K562 (cell line): ENCODE results near the gene EEF2. TPM values are rescaled to one million over a fixed set of nuclear protein-coding genes. Genes with fewer than 3 reads are reported as not detected.

Source experiments
- ATAC-seq: fragments of 200-7000 bp; cut with Tn5 transposase; 3 replicates; pipeline ENCODE4 v1.9.1; 2020; ENCODE audit warnings: moderate library complexity
- BruUV-seq: library from RNA; stranded (reverse); fragments of 400-500 nt; replicated peaks from 2 replicates; lab custom pipeline; 2021; lab: Mats Ljungman, UMichigan
- CTCF ChIA-PET: fragments of 300-600 bp; formaldehyde crosslinking; extraction: SDS; loops from one replicate; lab custom pipeline; 2021; ENCODE audit warnings: low intra/inter-chr PET ratio; lab: Yijun Ruan, JAX
- POLR2A ChIA-PET: fragments of 300-600, 350-650 bp; sonication (Branson Sonifier 250); formaldehyde crosslinking; extraction: SDS; loops from one replicate; lab custom pipeline; 2021; ENCODE audit warnings: antibody characterized with exemption, inconsistent platforms; lab: Yijun Ruan, JAX
- DNase-seq, 4 experiments: peaks; one replicate each; pipeline versions ENCODE4 v3.0.0 to v3.0.0-alpha.2; 2011 to 2018; ENCODE audit warnings: low spot score in 3 of 4, mixed read lengths in 3 of 4; ENCODE audit errors: extremely low read depth in 1 of 4
- FAIRE-seq: peaks from 2 replicates; lab custom pipeline; 2011; peaks lifted over from hg19 to GRCh38; lab: Jason Lieb, UNC
- H2AFZ ChIP-seq: 2 replicates; pipeline ENCODE4 v1.6.0; 2011; ENCODE audit warnings: low read depth, low read length, control low read depth, inconsistent platforms
- H3K27ac ChIP-seq: fragments of 200-600 bp; 3 replicates; pipeline ENCODE4 v1.8.0; 2011; ENCODE audit warnings: low read depth, mild to moderate bottlenecking, control low read depth, inconsistent platforms, low read length, moderate library complexity, mixed read lengths; ENCODE audit errors: extremely low read depth
- H3K27me3 ChIP-seq, 2 experiments: fragments of 300-600 bp in 1 of 2; 2 replicates in 1 of 2; 3 replicates in 1 of 2; pipeline versions ENCODE4 v1.6.0 to v1.8.0; 2011; ENCODE audit warnings: inconsistent platforms in 2 of 2, low read length in 2 of 2, mild to moderate bottlenecking in 1 of 2, mixed read lengths in 1 of 2, moderate library complexity in 1 of 2; ENCODE audit not compliant: control insufficient read depth in 2 of 2, insufficient read depth in 2 of 2
- H3K36me3 ChIP-seq: fragments of 300-600 bp; 3 replicates; pipeline ENCODE4 v1.8.0; 2011; ENCODE audit warnings: mild to moderate bottlenecking, low read length, inconsistent platforms; ENCODE audit not compliant: control insufficient read depth, insufficient read depth
- H3K4me1 ChIP-seq, 2 experiments: fragments of 200-600 bp in 1 of 2; replicated peaks in 1 of 2; 2 replicates in 1 of 2; 3 replicates in 1 of 2; pipeline versions ENCODE4 v1.5.1 to v1.8.0; 2011; ENCODE audit warnings: inconsistent platforms in 2 of 2, low read length in 2 of 2, mild to moderate bottlenecking in 1 of 2, mixed read lengths in 1 of 2, moderate library complexity in 1 of 2; ENCODE audit not compliant: control insufficient read depth in 2 of 2, insufficient read depth in 2 of 2
- H3K4me2 ChIP-seq: 2 replicates; pipeline ENCODE4 v1.6.1; 2011; ENCODE audit warnings: low read length, control low read depth, inconsistent platforms, mixed read lengths; ENCODE audit not compliant: insufficient read depth
- H3K4me3 ChIP-seq: fragments of 200-600 bp; sonication (generic), shearing (Covaris generic); 2 replicates; pipeline ENCODE4 v1.5.1; 2016; ENCODE audit warnings: control low read depth, inconsistent platforms
- H3K79me2 ChIP-seq: fragments of 200-600 bp; 3 replicates; pipeline ENCODE4 v1.8.0; 2011; ENCODE audit warnings: low read length, inconsistent platforms; ENCODE audit not compliant: control insufficient read depth, insufficient read depth
- H3K9ac ChIP-seq, 2 experiments: 2 replicates each; pipeline versions ENCODE4 v1.6.0 to v1.6.1; 2011; ENCODE audit warnings: low read depth in 2 of 2, low read length in 2 of 2, control low read depth in 1 of 2, inconsistent platforms in 1 of 2, mild to moderate bottlenecking in 1 of 2, mixed read lengths in 1 of 2; ENCODE audit not compliant: insufficient read depth in 1 of 2
- H3K9me1 ChIP-seq: one replicate; pipeline ENCODE4 v1.6.0; 2011; ENCODE audit warnings: inconsistent platforms, mild to moderate bottlenecking, low read length, moderate library complexity; ENCODE audit not compliant: control insufficient read depth, insufficient read depth
- H3K9me3 ChIP-seq: replicated peaks from 2 replicates; pipeline ENCODE4 v1.5.1; 2011; ENCODE audit warnings: low read depth, low read length, inconsistent platforms; ENCODE audit not compliant: control insufficient read depth, insufficient read depth
- H4K20me1 ChIP-seq: replicated peaks from 2 replicates; pipeline ENCODE4 v1.6.1; 2011; ENCODE audit warnings: low read length, inconsistent platforms, mixed read lengths; ENCODE audit not compliant: control insufficient read depth, insufficient read depth
- BHLHE40 ChIP-seq: IDR thresholded peaks from 2 replicates; pipeline ENCODE4 v1.6.1; 2011; ENCODE audit warnings: low read length, improper control_type of control experiment
- CCAR2 ChIP-seq: fragments of 200-400 bp; formaldehyde crosslinking; IDR thresholded peaks from 2 replicates; pipeline ENCODE4 v1.6.1; 2017; ENCODE audit warnings: mild to moderate bottlenecking, low read depth, low read length
- DACH1 ChIP-seq: fragments of 450-650 bp; IDR thresholded peaks from 2 replicates; pipeline ENCODE4 v1.6.1; 2018; ENCODE audit not compliant: partially characterized antibody
- E2F3 ChIP-seq: fragments of 250-450 bp; sonication (Bioruptor Pico); IDR thresholded peaks from 2 replicates; pipeline ENCODE4 v1.4.0; 2020; ENCODE audit warnings: mild to moderate bottlenecking
- HDAC8 ChIP-seq: fragments of 450-650 bp; IDR thresholded peaks from 2 replicates; pipeline ENCODE4 v1.6.1; 2016; ENCODE audit warnings: mild to moderate bottlenecking, missing genetic modification characterization, moderate library complexity, missing compliant biosample characterization
- HNRNPUL1 ChIP-seq: fragments of 200-400 bp; formaldehyde crosslinking; IDR thresholded peaks from 2 replicates; pipeline ENCODE4 v1.6.1; 2017; ENCODE audit warnings: low read length
- ILF3 ChIP-seq: fragments of 450-650 bp; IDR thresholded peaks from 2 replicates; pipeline ENCODE4 v1.6.1; 2018; ENCODE audit warnings: antibody characterized with exemption, mild to moderate bottlenecking, moderate library complexity, borderline replicate concordance
- MTF1 ChIP-seq: fragments of 250-450 bp; sonication (Bioruptor Pico); IDR thresholded peaks from 2 replicates; pipeline ENCODE4 v1.9.0; 2021; ENCODE audit warnings: moderate library complexity, mild to moderate bottlenecking, inconsistent platforms, borderline replicate concordance
- TAF15 ChIP-seq: fragments of 200-400 bp; formaldehyde crosslinking; IDR thresholded peaks from 2 replicates; pipeline ENCODE4 v1.6.1; 2017; ENCODE audit warnings: mild to moderate bottlenecking, low read depth, low read length, moderate library complexity
- TSC22D4 ChIP-seq: fragments of 450-650 bp; IDR thresholded peaks from 2 replicates; pipeline ENCODE4 v1.6.1; 2016; ENCODE audit warnings: missing genetic modification characterization, missing biosample characterization, control low read depth
- ZNF197 ChIP-seq: fragments of 200-800 bp; sonication (Bioruptor generic); IDR thresholded peaks from 2 replicates; pipeline ENCODE4 v1.6.1; 2016; ENCODE audit warnings: low read depth, missing genetic modification characterization, missing compliant biosample characterization
- ZNF224 ChIP-seq: sonication (generic); formaldehyde crosslinking; IDR thresholded peaks from 2 replicates; pipeline ENCODE4 v1.8.0; 2022; ENCODE audit warnings: mild to moderate bottlenecking, missing genetic modification reagents
- ZNF384 ChIP-seq: IDR thresholded peaks from 2 replicates; pipeline ENCODE4 v1.6.1; 2012; ENCODE audit warnings: low read depth, low read length, improper control_type of control experiment
- WGBS: fragments of 100-300 bp; shearing (Covaris generic); methylation state at CpG from one replicate; pipeline ENCODE4 v1.1.6; 2016; ENCODE audit warnings: low coverage, mixed read lengths; ENCODE audit not compliant: insufficient coverage; ENCODE audit errors: missing lambda C conversion rate; 5-methylcytosine and 5-hydroxymethylcytosine counted together
- in situ Hi-C: fragments of 300-500 bp; cut with MboI; formaldehyde crosslinking; loops from 4 replicates; pipeline ENCODE4 v1.15.0; 2018; ENCODE audit warnings: inconsistent platforms, mixed read lengths
- intact Hi-C: fragments of 100-400 bp; cut with micrococcal nuclease; formaldehyde crosslinking; loops from 2 replicates; pipeline ENCODE4 v1.14.2; 2022
- polyA plus RNA-seq, 8 experiments: library from polyadenylated mRNA; depleted of rRNA in 4 of 8; stranded (reverse) in 5 of 8; unstranded in 3 of 8; fragments of >200 nt; fragmentation: Nextera tagmentation in 2 of 8; fragmentation: Illumina TruSeq in 1 of 8; extraction: Ambion mirVana in 2 of 8; extraction: Trizol in 1 of 8; gene quantifications; 2 replicates each; pipeline versions ENCODE4 v1.2.1 to v1.2.3, GENCODE V29; 2011 to 2014; ENCODE audit warnings: inconsistent platforms in 1 of 8, missing spikeins in 1 of 8
- total RNA-seq, 7 experiments: library from RNA; depleted of rRNA in 6 of 7; stranded (reverse); fragments of >200 nt in 6 of 7; fragmentation: Illumina TruSeq in 2 of 7; extraction: Trizol in 2 of 7; gene quantifications; 2 replicates each; pipeline versions ENCODE4 v1.2.1 to v1.2.3, GENCODE V29; 2011 to 2021; ENCODE audit warnings: low replicate concordance in 1 of 7

EEF2 gene
- total and polyA plus RNA-seq, 9 of the 15 experiments (the other 6 are each of a cell fraction or from before 2014, with no cell fraction given), result 372 to 3,003 (median 1,453) TPM

GRCh38 chr19:4025317-4025716 lies 40.1 kb upstream of the EEF2 start:
- Histone ChIP-seq H3K27me3 (no peaks in the 10 kb centered on the region), H2AFZ (no peak overlapping the region), H3K79me2 (peaks cover 10% of the 10 kb centered on the region), H3K4me2 (no peak overlapping the region), H3K9ac (0 out of 4 replicates have a peak overlapping the region, but pooled peaks of 1 of the 2 experiments have one; percentile 58), H3K9me1 (peaks cover 3% of the 10 kb centered on the region), H3K9me3 (no peaks in the 10 kb centered on the region), H4K20me1 (peaks cover 7% of the 10 kb centered on the region; the same call in 1 of the 2 replicates), H3K36me3 (peaks cover 33% of the 10 kb centered on the region; the same call in 2 of the 3 replicates), H3K4me1 (peaks cover 0 to 13% of the 10 kb centered on the region in 2 experiments; a peak in 2 of 5 replicates), H3K27ac (no peak overlapping the region), H3K4me3 (no peak overlapping the region)
- ChIA-PET POLR2A (interaction anchor here (1.1 kb wide), 1 partner anchor 9 kb away, joined by 8 read pairs; no protein-coding TSS in a partner anchor), CTCF (no interaction called here)
- intact Hi-C loops (no loop called here), in situ Hi-C loops (no loop called here)
- FAIRE-seq (no peak), ATAC-seq (no peak), DNase-seq (no peak)
- 72% methylated on average over 10 of the region's 11 CpGs for WGBS
- BruUV-seq, result no TSS peak
- no peak for TF ChIP-seq TAF15
- no peak for TF ChIP-seq DACH1
- no peak for TF ChIP-seq HDAC8 (tag)
- TF ChIP-seq ZNF384, result no peak
- TF ChIP-seq ILF3, result no peak
- no peak for TF ChIP-seq HNRNPUL1
- no peak for TF ChIP-seq TSC22D4 (tag)
- no peak for TF ChIP-seq MTF1 (CRISPR knock-in tag)
- no peak for TF ChIP-seq ZNF224 (CRISPR knock-in tag)
- TF ChIP-seq ZNF197 (CRISPR knock-in tag), result no peak
- no peak for TF ChIP-seq BHLHE40
- TF ChIP-seq CCAR2, result no peak
- no peak for TF ChIP-seq E2F3 (CRISPR knock-in tag)
